SK-N-SH (cell line): ENCODE measurements around the gene CKB. TPM values are rescaled to one million over a fixed set of nuclear protein-coding genes. Genes with fewer than 3 reads are reported as not detected.

Experiments used
- CTCF ChIA-PET: fragments of 300-600, 350-600 bp; formaldehyde crosslinking; extraction: SDS; loops from one replicate; lab custom pipeline; 2021; lab: Yijun Ruan, JAX
- POLR2A ChIA-PET: fragments of 350-600 bp; sonication (Branson Sonifier 250); formaldehyde crosslinking; extraction: SDS; loops from one replicate; lab custom pipeline; 2020; ENCODE audit warnings: antibody characterized with exemption, inconsistent platforms; lab: Yijun Ruan, JAX
- DNase-seq: peaks from one replicate; pipeline ENCODE4 v3.0.0; 2012
- H2AFZ ChIP-seq: fragments of 200-600 bp; sonication (generic); 2 replicates; pipeline ENCODE4 v1.8.1; 2016; ENCODE audit warnings: antibody characterized with exemption, mild to moderate bottlenecking, low read depth
- H3F3A ChIP-seq: fragments of 200-600 bp; sonication (generic); replicated peaks from 2 replicates; pipeline ENCODE3; 2016; ENCODE audit warnings: antibody characterized with exemption, mild to moderate bottlenecking; ENCODE audit not compliant: insufficient read depth
- H3K27ac ChIP-seq, 2 experiments: fragments of 200-500 bp in 1 of 2; fragments of 200-600 bp in 1 of 2; sonication (Bioruptor generic) in 1 of 2; sonication (generic), shearing (Covaris generic) in 1 of 2; 2 replicates each; pipeline versions ENCODE4 v1.5.1 to v1.6.1; 2014 to 2016; ENCODE audit warnings: low read depth in 2 of 2, inconsistent platforms in 1 of 2, low read length in 1 of 2, mild to moderate bottlenecking in 1 of 2, mixed read lengths in 1 of 2
- H3K27me3 ChIP-seq: fragments of 200-600 bp; sonication (generic), shearing (Covaris generic); 2 replicates; pipeline ENCODE4 v1.6.1; 2016; ENCODE audit warnings: mixed run types; ENCODE audit not compliant: insufficient read depth
- H3K36me3 ChIP-seq, 2 experiments: fragments of 200-500 bp in 1 of 2; fragments of 200-600 bp in 1 of 2; sonication (Bioruptor generic) in 1 of 2; sonication (generic) in 1 of 2; replicated peaks in 1 of 2; 2 replicates each; pipeline versions ENCODE3 to v1.5.1; 2014 to 2016; ENCODE audit warnings: low read length in 1 of 2, mild to moderate bottlenecking in 1 of 2; ENCODE audit not compliant: insufficient read depth in 2 of 2, control insufficient read depth in 1 of 2
- H3K4me1 ChIP-seq, 2 experiments: fragments of 200-500 bp in 1 of 2; fragments of 200-600 bp in 1 of 2; sonication (Bioruptor generic) in 1 of 2; sonication (generic), shearing (Covaris generic) in 1 of 2; 2 replicates each; pipeline versions ENCODE4 v1.5.1 to v1.6.1; 2014 to 2016; ENCODE audit warnings: low read depth in 1 of 2, low read length in 1 of 2, mixed run types in 1 of 2; ENCODE audit not compliant: insufficient read depth in 2 of 2, control insufficient read depth in 1 of 2
- H3K4me2 ChIP-seq: fragments of 200-600 bp; sonication (generic), shearing (Covaris generic); 2 replicates; pipeline ENCODE4 v1.6.1; 2017; ENCODE audit warnings: mixed run types
- H3K4me3 ChIP-seq, 2 experiments: fragments of 200-500 bp in 1 of 2; fragments of 200-600 bp in 1 of 2; sonication (Bioruptor generic) in 1 of 2; sonication (generic), shearing (Covaris generic) in 1 of 2; 2 replicates each; pipeline versions ENCODE4 v1.5.1 to v1.8.1; 2014 to 2016; ENCODE audit warnings: low read depth in 2 of 2, inconsistent platforms in 1 of 2, low read length in 1 of 2, mild to moderate bottlenecking in 1 of 2, mixed read lengths in 1 of 2, moderate library complexity in 1 of 2
- H3K79me2 ChIP-seq: fragments of 200-600 bp; sonication (generic); 2 replicates; pipeline ENCODE4 v1.8.1; 2017; ENCODE audit warnings: mild to moderate bottlenecking; ENCODE audit not compliant: insufficient read depth
- H3K9ac ChIP-seq: fragments of 200-600 bp; sonication (generic); 2 replicates; pipeline ENCODE4 v1.6.1; 2017; ENCODE audit warnings: mixed run types
- H3K9me2 ChIP-seq: fragments of 200-600 bp; sonication (generic); 2 replicates; pipeline ENCODE4 v1.6.1; 2017; ENCODE audit warnings: mixed run types
- H3K9me3 ChIP-seq: fragments of 200-600 bp; sonication (generic); 2 replicates; pipeline ENCODE4 v1.6.1; 2017; ENCODE audit warnings: mixed run types, mild to moderate bottlenecking, moderate library complexity
- H4K20me1 ChIP-seq: fragments of 200-600 bp; sonication (generic); 2 replicates; pipeline ENCODE4 v1.6.1; 2017; ENCODE audit warnings: mild to moderate bottlenecking, mixed run types; ENCODE audit not compliant: insufficient read depth
- ELF1 ChIP-seq: IDR thresholded peaks from 2 replicates; pipeline ENCODE4 v1.4.0; 2012
- EZH2phosphoT487 ChIP-seq: fragments of 200-600 bp; sonication (generic); IDR thresholded peaks from 2 replicates; pipeline ENCODE4 v1.6.1; 2017; ENCODE audit warnings: low read depth, mixed run types, mild to moderate bottlenecking, antibody characterized with exemption, moderate library complexity, borderline replicate concordance
- FOSL2 ChIP-seq: IDR thresholded peaks from 2 replicates; pipeline ENCODE4 v1.4.0; 2012; ENCODE audit warnings: low read depth, mild to moderate bottlenecking, moderate library complexity, borderline replicate concordance
- FOXJ3 ChIP-seq: sonication (generic); formaldehyde crosslinking; IDR thresholded peaks from 2 replicates; pipeline ENCODE4 v1.5.1; 2020; ENCODE audit warnings: mild to moderate bottlenecking, missing genetic modification reagents
- GABPA ChIP-seq: IDR thresholded peaks from 2 replicates; pipeline ENCODE4 v1.4.0; 2012; ENCODE audit warnings: low read depth, mild to moderate bottlenecking
- GATA2 ChIP-seq: sonication (generic); formaldehyde crosslinking; IDR thresholded peaks from 2 replicates; pipeline ENCODE4 v1.5.0; 2020; ENCODE audit warnings: mild to moderate bottlenecking, missing genetic modification reagents
- MEF2A ChIP-seq: IDR thresholded peaks from 2 replicates; pipeline ENCODE4 v1.4.0; 2012; ENCODE audit warnings: low read depth, borderline replicate concordance
- MXI1 ChIP-seq: IDR thresholded peaks from 2 replicates; pipeline ENCODE4 v1.6.1; 2012; ENCODE audit warnings: mild to moderate bottlenecking, low read depth, low read length, improper control_type of control experiment
- NFIC ChIP-seq: IDR thresholded peaks from 2 replicates; pipeline ENCODE4 v1.4.0; 2012; ENCODE audit warnings: borderline replicate concordance
- RFX5 ChIP-seq: IDR thresholded peaks from 2 replicates; pipeline ENCODE4 v1.6.1; 2012; ENCODE audit warnings: mild to moderate bottlenecking, improper control_type of control experiment, low read length
- RXRA ChIP-seq: IDR thresholded peaks from 2 replicates; pipeline ENCODE4 v1.4.0; 2012; ENCODE audit warnings: low read depth, mild to moderate bottlenecking, borderline replicate concordance
- SIN3A ChIP-seq: IDR thresholded peaks from 2 replicates; pipeline ENCODE4 v1.6.1; 2012; ENCODE audit warnings: low read depth, mild to moderate bottlenecking, low read length, moderate library complexity, borderline replicate concordance
- TCF12 ChIP-seq: IDR thresholded peaks from 2 replicates; pipeline ENCODE4 v1.4.0; 2012
- USF2 ChIP-seq: fragments of 150-350 bp; IDR thresholded peaks from 2 replicates; pipeline ENCODE4 v1.6.1; 2017; ENCODE audit warnings: antibody characterized with exemption, low read length, low read depth, borderline replicate concordance
- WGBS: methylation state at CpG from one replicate; pipeline ENCODE4 v1.1.6; 2017; ENCODE audit warnings: low lambda C conversion rate; 5-methylcytosine and 5-hydroxymethylcytosine counted together
- polyA plus RNA-seq, 3 experiments: library from polyadenylated mRNA; depleted of rRNA; stranded (reverse); fragments of >200 nt; gene quantifications; 2 replicates each; pipeline ENCODE4 v1.2.3, GENCODE V29; 2012
- TF ChIP-seq, protein P1 (sequence below): IDR thresholded peaks from 2 replicates; pipeline ENCODE4; 2012
- TF ChIP-seq, protein P2 (sequence below): fragments of 200-600 bp; sonication (generic); IDR thresholded peaks from 2 replicates; pipeline ENCODE4 v1.6.1; 2017; ENCODE audit warnings: antibody characterized with exemption, mild to moderate bottlenecking, moderate library complexity
- TF ChIP-seq, protein P3 (sequence below): fragments of 150-350 bp; IDR thresholded peaks from 2 replicates; pipeline ENCODE4 v1.6.1; 2016; ENCODE audit warnings: mild to moderate bottlenecking, low read depth, low read length
- TF ChIP-seq, protein P4 (sequence below): IDR thresholded peaks from 2 replicates; pipeline ENCODE4 v1.4.0; 2012; ENCODE audit warnings: low read depth, borderline replicate concordance

The CKB gene
- polyA plus RNA-seq, 1 of the 3 experiments (the other 2 are of a cell fraction), result 53.0 TPM

- Histone ChIP-seq H3F3A (peaks cover 4% of the 10 kb centered on the region), H3K36me3 (peaks cover 0 to 32% of the 10 kb centered on the region in 2 experiments), H3K9me3 (no peaks in the 10 kb centered on the region)
- POLR2A ChIA-PET, result no interaction called here
- no peak for TF ChIP-seq GABPA
- no peak for TF ChIP-seq MXI1
- no peak for TF ChIP-seq EZH2phosphoT487
- TF ChIP-seq GATA2 (CRISPR knock-in tag), result no peak
- no peak for TF ChIP-seq NFIC
- TF ChIP-seq, protein P1, sequence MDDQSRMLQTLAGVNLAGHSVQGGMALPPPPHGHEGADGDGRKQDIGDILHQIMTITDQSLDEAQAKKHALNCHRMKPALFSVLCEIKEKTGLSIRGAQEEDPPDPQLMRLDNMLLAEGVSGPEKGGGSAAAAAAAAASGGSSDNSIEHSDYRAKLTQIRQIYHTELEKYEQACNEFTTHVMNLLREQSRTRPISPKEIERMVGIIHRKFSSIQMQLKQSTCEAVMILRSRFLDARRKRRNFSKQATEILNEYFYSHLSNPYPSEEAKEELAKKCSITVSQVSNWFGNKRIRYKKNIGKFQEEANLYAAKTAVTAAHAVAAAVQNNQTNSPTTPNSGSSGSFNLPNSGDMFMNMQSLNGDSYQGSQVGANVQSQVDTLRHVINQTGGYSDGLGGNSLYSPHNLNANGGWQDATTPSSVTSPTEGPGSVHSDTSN, result no peak
- TF ChIP-seq MEF2A, result no peak
- TF ChIP-seq USF2, result no peak
- no peak for TF ChIP-seq ELF1
- no peak for TF ChIP-seq RFX5
- no peak for TF ChIP-seq TCF12
- TF ChIP-seq, protein P2, sequence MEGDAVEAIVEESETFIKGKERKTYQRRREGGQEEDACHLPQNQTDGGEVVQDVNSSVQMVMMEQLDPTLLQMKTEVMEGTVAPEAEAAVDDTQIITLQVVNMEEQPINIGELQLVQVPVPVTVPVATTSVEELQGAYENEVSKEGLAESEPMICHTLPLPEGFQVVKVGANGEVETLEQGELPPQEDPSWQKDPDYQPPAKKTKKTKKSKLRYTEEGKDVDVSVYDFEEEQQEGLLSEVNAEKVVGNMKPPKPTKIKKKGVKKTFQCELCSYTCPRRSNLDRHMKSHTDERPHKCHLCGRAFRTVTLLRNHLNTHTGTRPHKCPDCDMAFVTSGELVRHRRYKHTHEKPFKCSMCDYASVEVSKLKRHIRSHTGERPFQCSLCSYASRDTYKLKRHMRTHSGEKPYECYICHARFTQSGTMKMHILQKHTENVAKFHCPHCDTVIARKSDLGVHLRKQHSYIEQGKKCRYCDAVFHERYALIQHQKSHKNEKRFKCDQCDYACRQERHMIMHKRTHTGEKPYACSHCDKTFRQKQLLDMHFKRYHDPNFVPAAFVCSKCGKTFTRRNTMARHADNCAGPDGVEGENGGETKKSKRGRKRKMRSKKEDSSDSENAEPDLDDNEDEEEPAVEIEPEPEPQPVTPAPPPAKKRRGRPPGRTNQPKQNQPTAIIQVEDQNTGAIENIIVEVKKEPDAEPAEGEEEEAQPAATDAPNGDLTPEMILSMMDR, result no peak
- no peak for TF ChIP-seq FOSL2
- TF ChIP-seq, protein P3, sequence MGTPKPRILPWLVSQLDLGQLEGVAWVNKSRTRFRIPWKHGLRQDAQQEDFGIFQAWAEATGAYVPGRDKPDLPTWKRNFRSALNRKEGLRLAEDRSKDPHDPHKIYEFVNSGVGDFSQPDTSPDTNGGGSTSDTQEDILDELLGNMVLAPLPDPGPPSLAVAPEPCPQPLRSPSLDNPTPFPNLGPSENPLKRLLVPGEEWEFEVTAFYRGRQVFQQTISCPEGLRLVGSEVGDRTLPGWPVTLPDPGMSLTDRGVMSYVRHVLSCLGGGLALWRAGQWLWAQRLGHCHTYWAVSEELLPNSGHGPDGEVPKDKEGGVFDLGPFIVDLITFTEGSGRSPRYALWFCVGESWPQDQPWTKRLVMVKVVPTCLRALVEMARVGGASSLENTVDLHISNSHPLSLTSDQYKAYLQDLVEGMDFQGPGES, result no peak
- TF ChIP-seq SIN3A, result no peak
- TF ChIP-seq RXRA, result no peak
- TF ChIP-seq FOXJ3 (CRISPR knock-in tag), result no peak
- TF ChIP-seq, protein P4, sequence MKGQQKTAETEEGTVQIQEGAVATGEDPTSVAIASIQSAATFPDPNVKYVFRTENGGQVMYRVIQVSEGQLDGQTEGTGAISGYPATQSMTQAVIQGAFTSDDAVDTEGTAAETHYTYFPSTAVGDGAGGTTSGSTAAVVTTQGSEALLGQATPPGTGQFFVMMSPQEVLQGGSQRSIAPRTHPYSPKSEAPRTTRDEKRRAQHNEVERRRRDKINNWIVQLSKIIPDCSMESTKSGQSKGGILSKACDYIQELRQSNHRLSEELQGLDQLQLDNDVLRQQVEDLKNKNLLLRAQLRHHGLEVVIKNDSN, result no peak
- TF ChIP-seq, all 33 proteins: peak for 0
- Histone ChIP-seq H3K27ac (no peak overlapping the region), H4K20me1 (peaks cover 9% of the 10 kb centered on the region; the same call in 1 of the 2 replicates), H2AFZ (no peak overlapping the region), H3K4me2 (no peak overlapping the region), H3K27me3 (no peaks in the 10 kb centered on the region), H3K79me2 (peaks cover 21% of the 10 kb centered on the region), H3K4me3 (no peak overlapping the region), H3K4me1 (peaks cover 4 to 17% of the 10 kb centered on the region in 2 experiments; a peak in 3 of 4 replicates), H3K9me2 (no peaks in the 10 kb centered on the region), H3K9ac (no peak overlapping the region)
- no peak for DNase-seq
- CTCF ChIA-PET, result interaction anchor here (1.2 to 8.5 kb wide), 4 partner anchors 12 to 35 kb away, joined by 4 to 52 read pairs (median 19); no protein-coding TSS in a partner anchor
- WGBS, result no CpG with 5 or more reads among the region's 21 CpGs
Measured at GRCh38 chr14:103535081-103535890, 12.7 kb upstream of the CKB start.
